Measurements from ENCODE around the gene LRRC4.

The LRRC4 gene

DNA sequence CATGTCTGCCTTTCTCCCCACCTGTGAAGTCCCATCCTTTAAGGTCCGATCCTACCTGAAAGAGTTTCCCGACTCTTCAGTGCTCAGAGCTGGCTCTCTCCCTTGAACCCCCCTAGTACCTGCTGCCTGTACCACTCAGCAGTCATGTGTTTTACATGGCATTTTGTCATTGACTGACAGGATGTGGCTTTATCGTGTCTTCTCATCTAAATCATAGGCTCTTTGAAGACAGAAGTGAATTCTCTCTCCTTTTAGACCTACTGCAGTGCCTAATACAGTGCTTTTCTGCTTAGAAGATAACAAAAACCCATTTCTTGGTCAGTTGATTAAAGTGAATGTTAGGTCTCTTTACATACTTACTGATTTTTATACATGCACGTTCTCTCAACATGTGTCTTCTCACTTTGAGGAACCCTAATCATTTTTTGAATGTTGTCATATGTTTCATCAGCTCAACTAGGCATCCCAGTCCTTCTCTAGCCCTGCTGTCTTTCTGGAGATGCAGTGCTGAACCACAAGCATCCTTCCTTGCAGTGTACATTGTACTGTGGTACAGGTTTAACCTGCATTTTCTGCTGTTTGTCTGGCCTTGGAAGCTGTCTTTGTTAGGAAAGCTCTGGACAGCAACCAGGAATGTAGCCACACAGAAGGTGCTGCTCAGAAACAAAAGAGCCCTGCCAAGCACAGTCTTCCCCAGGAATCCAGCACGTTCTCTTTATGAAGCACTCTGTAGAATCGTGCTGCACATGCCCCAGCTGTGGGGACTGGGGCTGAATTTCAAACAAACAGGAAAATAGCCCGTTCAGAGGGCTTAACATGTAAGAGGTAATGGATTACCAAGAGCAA lies 28.1 kb upstream of the LRRC4 start:
- no peak for FAIRE-seq

DNA sequence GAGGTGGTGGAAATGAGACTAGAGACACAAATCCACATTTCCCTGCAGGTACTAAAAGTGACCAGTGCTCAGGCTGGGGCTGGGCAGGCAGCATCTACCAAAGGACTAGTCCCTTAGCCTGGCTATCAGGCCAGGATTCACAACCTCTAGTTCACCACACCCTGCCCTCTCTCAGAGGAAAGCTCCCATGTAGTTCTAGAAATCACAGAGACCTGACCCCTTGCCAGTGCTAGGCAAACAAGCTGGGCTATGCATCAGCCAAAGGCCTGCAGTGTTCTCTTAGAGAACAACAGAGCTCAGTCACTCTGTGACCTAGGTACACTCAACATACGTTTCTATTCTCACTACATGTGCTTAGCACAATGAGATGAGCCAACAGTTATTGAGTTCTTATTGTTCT lies 26.7 kb upstream of the LRRC4 start:
- FAIRE-seq: no peak

DNA sequence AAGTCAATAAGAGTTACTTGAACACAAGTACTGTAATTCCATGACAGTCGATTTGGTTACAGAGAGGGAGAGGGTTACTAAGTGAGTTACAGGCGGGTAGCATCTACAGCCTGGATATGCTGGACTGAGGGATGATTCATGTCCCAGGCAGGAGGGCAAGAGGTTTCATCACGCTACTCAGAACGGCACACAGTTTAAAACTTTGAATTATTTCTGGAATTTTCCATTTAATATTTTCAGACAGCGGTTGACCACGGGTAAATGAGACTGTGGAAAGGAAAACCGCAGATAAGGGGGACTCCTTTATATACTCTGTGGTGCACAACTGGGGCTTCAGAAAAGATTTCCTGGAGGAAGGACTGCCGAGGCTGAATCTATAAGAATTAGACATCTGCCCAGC lies 25.7 kb upstream of the LRRC4 start:
- no peak for FAIRE-seq

DNA sequence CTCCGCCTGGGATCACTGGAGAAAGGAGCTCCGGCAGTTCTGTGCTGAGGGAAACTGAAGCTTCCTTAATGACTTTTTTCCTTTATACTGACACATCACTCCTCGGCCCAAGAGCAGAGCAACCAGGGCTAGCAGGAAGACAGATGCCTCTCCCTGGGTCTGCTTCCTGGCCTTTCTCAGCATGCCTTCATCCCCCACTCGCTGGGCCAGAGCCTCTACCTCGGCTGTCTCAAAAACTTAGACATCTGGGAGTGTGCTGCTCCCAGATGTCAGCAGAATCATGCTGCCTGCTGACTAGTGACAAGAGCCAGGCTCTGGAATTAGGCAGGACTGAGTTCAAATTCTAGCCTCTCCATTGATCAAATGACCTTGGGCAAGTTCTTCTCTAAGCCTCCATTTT lies 24.4 kb upstream of the LRRC4 start:
- no peak for FAIRE-seq

DNA sequence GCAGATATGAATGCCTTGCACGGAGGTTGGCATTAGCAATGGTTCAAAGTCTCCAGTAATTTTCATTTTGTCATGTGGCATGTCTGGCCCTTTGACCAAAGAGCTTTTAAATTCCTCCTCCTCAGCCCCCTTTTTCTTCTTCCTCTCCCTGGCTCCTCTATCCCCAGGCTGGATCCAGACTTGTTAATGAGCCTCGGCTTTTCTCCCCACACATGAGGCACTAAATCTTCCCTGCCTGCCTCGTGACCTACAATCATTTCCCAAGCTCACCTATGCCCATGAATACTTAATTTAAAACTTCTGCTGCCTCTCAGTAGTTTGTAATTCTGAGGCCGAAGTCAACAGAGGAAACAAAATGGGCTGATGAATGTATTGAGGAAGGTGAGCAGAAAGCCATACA lies 23.3 kb upstream of the LRRC4 start:
- no peak for FAIRE-seq

DNA sequence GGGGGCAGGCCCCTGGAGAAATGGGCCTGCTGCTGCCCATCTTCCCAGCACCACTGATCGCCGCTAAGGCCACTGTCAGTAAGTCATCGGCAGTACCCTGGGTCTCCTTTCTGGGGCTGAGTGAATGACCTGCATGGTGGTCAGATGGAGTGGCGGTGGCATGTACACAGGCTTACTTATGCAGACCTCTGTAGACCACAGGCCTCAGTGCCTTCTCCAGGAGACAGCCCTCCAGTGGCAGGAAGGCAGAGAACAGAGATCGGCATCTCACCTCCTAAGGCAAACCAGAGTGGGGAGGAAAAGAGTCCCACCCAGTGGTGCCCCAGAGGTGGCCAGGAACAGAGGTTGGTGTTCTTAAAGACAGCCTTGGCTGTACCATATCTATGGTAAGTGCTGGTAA lies 22.8 kb upstream of the LRRC4 start:
- no peak for FAIRE-seq

DNA sequence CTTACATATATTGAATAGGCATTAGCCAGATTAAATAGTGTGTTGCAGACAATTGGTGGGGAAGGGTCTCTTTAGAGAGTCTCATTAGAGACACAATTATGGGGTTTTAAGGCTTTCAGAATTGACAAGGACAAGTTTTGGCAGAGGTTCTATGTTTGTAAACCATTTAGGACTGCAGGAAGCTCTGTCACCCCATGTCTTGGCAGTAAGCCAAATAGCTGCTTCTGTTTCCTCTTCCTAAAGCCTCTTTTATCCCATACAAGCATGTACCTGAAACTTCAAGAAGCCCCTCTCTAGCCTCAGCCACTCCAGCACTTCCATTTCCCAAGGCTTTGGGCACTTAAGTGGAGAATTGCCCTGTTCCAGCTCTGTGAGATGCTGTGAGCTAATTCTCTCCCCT lies 21.8 kb upstream of the LRRC4 start:
- no peak for FAIRE-seq

DNA sequence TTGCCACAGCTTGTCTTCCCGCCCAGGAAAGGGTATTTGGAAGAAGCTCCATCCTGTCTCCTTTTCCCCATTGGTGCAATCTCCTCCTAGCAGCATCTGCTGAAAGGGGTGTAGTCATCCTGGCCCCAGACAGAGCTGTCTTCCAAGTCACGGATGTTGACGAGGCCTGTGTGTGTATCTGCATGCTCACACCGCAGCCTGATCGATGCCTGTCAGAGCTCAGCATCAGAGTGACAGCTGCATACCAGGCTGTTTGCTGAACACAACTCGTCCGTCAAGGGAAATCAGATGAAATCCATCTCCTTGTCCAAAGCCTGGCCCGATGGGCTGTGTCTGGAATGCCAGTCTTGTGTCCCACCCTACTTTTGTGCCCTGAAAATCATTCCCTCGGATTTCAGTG lies 21.2 kb upstream of the LRRC4 start:
- FAIRE-seq: no peak

DNA sequence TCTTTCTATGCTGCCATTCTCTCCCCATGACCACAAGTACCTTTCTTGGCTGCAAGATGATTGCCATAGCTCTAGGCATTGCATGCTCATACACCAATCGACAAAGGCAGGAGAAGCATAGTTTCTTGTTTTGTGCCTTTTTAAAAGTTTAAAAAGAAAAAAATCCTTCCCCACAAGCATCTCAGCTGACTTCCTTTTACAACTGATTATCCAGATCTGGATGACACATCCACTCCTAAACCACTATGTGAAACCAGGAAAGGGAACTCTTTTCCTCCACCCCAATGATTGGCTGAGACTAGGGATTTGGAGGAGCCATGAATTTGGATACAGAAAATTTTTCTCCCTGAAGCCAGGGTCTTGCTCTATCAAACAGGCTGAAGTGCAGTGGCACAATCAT lies 14.5 kb upstream of the LRRC4 start:
- no peak for FAIRE-seq

DNA sequence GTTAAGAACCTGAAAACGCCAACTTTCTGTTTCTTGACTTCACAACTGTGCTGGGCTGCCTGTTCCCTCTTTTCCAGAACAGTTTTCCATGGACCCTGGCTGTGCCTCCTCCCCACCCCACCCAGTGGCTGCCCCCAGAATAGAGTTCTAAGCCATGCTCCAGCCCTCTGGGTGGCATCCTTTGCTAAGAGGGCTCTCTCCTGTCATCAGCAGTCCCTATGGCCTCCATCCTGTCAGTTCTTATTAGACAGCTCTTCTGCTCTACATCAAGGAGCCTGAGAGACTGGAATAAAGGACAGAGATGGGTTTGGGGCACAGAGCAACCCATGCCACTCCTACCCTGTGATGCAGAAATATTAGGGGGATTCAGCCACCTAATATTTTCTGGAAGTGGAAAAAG lies 13.9 kb upstream of the LRRC4 start:
- no peak for FAIRE-seq

DNA sequence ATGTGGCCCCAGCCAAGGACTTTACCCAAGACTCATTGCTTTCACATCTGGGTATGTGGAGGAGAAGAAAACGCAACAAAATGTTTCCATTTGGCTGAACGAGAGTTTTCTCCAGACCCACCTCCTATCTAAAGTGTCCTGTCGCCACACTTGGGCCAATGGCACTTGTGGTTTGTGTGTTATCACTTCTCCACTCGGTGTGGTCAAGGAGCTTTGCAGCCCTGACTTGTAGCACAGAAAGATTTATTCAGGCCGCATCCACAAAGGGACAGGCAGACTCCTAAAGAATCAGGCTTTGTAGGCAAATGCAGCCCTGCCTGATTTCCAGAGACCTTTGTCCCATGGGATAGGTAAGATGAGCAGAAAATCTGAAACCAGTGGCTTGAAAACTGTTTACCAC lies 12.8 kb upstream of the LRRC4 start:
- no peak for FAIRE-seq

DNA sequence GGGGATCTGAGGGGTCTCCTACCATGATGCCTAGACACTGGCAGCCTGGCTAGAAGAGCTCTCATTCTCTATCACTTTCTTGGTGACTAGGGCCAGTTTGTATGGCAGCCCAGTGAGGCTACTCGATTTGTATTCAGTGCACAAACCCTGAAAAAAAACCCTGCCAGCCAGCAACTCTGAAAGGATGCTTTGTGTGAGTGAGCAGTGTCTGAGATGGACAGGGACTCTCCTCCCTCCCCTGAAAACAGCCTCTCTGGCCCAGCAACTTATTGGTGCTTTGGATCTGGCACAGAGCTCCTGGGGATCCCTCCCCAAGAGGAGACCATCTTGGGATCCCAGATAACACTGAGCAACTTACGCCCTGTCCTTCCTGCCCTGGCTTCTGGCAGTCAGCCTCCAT lies 10.8 kb upstream of the LRRC4 start:
- FAIRE-seq: no peak

DNA sequence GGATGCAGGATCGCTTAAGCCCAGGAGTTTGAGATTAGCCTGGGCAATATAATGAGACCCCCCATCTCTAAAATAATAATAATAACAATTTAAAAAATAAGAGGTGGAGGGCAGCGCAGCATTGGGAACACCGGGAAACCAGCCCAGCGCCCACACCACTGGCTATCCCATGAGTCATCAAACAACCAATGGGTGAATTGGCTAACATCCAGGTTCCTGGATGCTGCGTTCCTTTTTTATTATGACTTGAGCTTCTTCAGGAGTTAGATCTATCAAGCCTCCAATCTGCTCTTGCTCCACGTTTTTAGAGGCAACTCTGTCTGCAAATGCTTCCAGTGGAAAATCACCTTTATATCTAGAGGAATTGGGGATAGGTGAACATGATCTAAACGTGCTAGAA lies 10.0 kb upstream of the LRRC4 start:
- no peak for FAIRE-seq

DNA sequence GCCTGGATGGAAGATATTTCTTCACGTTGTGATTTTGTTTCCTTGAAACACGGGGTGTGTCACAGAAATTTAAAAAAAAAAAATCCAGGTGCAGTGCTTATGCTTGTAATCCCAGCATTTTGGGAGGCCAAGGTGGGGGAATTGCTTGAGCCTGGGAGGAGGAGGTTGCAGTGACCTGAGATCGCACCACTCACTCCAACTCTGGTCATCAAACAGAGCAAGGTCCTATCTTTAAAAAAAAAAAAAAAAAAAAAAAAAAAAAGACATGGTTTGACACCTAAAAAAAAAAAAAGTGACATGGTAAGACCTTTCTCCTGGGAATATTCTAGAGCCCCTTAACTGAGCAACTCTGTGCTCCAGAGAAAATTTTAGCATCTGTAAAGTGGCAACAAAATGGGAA lies 9.0 kb upstream of the LRRC4 start:
- no peak for FAIRE-seq

DNA sequence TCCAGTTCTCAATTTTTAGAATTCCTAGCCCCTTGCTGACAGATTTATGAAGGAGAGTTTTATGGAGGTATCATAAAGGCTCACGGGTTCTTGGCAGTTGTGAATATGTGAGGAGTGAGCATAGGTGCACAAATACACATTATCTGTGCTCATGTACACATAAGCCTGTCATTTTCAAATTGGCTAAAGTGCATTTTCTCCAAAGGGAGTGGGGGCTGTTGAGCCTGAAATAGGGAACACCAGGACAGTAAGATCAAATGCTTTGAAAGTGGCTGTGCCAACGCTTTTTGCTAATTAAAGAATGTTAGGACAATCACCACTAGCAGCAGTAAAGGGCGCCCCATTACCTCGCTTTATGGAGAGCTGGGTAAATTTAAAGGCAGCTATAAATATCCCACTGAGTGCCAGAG lies 8.3 kb upstream of the LRRC4 start:
- FAIRE-seq: no peak

DNA sequence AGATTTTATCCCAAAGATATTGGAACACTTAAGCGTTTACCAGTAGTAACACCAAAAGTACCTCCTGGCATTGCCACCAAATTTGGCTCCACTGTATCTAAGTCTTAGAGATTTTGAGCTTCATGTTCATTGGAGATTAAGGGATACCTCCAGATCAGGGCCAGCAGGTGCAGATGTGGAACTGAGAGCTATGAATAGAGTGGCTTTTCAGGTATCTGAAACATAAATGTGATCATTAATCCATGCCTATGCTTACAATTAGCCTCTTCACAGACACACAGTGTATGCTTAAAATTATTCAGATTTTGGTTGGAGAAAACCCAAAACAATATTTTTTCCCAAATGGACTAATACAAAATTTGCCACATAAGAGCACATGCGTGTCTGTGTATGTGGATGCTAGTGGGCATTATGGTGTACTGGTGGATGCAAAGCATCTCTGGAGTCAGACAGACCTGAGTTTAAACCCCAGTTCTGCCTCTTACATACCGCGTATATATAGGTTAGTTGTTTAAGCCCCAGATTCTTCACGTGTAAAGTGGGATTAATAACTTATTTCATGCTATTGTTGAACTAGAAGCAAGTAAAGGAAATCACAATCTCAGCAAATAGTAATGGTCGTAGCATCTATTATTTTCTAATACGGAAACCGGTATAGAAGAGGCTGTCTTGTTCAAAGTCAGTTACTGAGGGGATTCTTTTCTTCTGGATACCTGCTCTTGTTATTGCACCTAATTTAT lies 6.8 kb upstream of the LRRC4 start:
- FAIRE-seq: no peak

DNA sequence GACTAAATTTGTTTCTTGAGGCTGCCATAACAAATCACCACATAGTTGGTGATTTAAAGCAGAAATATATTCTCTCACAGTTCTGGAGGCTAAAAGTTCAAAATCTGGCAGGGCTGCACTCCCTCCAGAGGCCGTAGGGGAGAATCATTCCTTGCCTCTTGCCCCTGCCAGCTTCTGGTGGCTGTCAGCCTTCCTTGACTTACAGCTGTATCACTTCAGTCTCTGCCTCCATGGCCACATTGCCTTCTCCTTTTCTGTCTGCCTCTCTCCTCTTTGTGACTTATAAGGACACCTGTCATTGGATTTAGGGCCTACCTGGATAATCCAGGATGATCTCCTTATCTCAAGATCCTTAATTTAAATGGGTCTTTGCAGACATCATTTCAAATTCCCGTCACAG lies 5.8 kb upstream of the LRRC4 start:
- FAIRE-seq: no peak

DNA sequence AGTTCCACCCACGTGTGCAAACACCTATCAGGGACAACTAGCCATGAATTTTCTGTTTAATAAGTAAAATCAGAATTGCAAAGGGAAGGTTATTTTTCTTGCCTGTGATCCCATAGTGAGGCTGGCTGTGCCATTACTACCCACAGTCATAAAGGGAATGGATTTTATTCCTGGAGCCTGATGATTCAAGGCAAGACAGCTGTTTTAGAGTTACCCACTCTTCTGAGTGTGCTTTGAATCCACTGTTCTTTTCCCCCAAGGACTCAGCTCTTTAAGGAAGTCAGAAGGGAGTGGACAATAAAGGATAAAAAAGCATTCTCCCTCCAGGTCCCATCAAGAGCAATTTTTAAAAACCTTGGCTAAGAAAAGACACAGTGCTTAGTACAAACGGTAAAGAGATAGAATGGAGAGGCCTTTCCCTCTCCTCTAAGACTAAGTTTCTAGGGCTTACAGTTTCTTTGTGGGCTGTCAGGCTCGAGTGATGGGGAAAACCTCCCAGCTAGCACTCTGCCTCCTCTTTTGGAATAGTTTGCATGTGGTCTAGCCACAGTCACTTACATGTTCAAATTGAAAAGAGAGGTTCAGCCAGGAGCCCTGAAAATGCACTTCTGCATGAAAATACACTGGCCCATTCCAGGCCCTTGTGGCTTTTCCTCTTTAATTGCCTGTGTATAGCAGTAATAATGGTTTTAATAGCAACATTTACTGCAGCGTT lies 5.1 kb upstream of the LRRC4 start:
- no peak for FAIRE-seq

DNA sequence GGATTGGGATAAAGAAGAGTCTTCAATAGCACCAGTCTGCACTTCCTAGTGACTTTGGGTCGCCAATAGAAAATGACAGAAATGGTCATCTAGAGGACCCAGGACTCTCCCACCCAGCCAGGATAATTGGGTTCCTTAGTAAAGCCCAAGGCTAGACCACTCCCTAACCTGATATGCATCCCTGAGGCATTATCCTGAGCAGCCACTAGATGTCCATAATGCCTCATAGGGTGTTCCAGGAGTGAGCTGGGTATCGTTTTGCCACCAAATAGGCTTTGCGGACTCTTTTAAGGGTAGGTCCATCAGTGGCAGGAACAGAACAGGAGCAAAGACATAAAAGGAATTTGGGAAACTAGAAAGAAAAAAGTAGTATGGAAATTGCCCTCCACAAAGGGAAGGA lies 4.5 kb upstream of the LRRC4 start:
- FAIRE-seq: no peak

DNA sequence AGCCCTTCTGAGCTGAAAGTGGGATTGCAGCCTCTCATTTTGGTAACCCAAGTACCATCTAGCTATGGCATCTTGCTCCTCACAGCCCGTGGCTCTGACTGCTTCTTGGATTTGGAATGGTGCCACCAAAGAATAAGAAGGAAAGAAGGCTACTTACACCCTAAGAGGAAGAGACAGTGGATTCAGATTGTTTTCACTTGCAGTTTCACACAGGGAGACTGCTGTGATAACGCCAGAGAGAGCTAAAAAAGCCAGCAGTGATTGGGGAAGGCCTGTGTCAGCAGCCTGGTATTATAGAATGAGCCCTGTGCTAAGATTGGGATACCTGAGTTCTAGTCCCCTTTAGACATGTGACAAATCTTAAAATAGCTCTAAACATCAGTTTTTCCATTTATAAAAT lies 3.6 kb upstream of the LRRC4 start:
- no peak for FAIRE-seq

DNA sequence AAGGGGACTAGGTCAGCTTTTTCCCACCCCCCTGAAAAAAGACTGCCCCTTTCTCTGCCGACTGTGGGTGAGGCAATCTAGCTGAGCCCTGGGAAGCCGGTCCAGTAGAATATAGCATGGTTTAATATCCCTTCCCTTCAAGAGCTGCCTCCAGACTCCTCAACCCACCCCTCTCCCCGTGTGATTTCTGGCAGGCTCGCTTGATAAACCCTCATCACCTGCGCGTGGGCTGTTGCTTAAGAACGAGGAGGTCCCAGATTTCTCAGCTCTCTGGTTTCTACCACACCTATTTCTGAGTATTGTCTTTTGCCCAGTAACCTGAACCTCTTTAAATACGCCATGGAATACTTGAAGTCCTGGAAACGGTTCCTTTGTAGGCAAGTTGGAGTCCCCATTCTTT lies 2.0 kb upstream of the LRRC4 start:
- no peak for FAIRE-seq

DNA sequence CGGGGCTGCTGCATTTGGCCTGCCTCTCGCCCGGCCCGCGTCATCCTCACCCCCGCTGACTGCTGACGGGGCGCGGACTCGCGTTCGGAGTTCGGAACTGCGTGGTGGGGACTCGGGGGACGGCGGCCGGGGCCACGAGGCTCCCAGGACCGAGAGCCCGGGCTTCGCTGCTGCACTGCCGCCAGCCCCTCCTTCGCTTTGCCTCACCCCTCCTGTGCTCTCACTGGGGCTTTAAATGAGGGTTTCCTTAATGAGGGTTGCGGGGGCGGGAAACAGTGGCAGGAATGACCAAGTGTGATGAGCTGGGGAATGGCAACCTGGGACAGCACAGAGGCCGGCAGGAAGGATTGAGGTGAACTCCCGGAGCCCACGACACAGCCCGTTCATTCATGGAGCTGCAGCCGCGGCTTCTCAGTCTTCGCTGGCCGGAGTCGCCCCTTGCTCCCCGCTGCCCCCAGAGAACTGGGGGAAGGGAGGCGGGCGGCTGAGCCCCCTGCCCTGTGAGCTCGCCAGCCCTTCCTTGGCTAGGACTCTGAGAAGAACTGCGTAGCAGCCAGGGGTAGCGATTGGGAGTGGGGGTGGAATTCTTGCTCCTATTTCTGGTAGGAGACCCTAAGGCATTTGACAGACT lies 1.5 kb upstream of the LRRC4 start:
- FAIRE-seq: no peak

DNA sequence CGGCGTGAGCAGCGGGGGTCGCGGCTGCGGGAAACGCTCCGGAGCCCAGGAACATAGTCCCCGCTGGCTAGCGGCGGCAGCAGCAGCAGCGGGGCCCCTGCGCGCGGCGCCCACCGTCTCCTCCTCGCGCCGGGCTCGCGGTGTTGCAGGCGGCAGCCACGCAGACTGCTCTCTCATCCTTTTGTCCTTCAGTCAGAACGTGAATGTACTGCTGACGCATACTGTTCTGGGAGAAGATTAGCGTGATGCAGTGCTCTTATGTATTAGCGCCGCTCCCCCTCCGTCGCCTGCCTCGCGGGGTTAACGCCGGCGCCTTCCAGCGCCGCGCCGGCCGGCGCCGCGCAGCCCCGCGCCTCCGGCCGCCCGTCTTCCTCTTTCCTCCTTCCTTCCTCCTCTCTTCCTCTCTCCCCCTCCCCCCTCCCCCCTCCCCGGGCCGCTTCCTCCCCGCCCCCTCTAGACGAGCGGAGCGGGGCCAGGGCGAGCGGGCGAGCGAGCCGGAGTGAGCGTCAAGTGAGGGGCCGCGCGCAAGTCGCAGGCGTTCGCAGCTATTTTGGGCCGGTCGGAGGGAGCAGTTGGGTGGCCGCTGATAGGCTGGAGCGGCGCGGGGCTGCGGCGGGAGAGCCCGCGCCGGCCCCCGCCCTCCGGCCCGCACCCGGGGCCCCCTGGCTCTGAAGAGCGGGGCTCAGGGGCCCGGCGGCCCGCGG lies 816 bp upstream of the LRRC4 start:
- FAIRE-seq: no peak
